GM12878 (cell line): Measurements from ENCODE around the gene PREX1. TPM values are rescaled to one million over a fixed set of nuclear protein-coding genes. Genes with fewer than 3 reads are reported as not detected.

Experiments
- ATAC-seq: fragments of 200-7000 bp; cut with Tn5 transposase; 3 replicates; pipeline ENCODE4 v1.9.1; 2020; ENCODE audit warnings: mild to moderate bottlenecking, moderate library complexity
- BruUV-seq: library from RNA; stranded (reverse); fragments of 400-500 nt; replicated peaks from 2 replicates; lab custom pipeline; 2021; lab: Mats Ljungman, UMichigan
- CTCF ChIA-PET: fragments of 300-600 bp; sonication (Branson Sonifier 250); formaldehyde crosslinking; extraction: SDS; loops from one replicate; lab custom pipeline; 2021; ENCODE audit warnings: inconsistent platforms; lab: Yijun Ruan, JAX
- POLR2A ChIA-PET: fragments of 350-600 bp; formaldehyde crosslinking; extraction: SDS; loops from one replicate; lab custom pipeline; 2021; ENCODE audit warnings: inconsistent platforms; lab: Charles Lee
- RAD21 ChIA-PET: fragments of 300-600 bp; sonication (Branson Sonifier 250); formaldehyde crosslinking; loops from one replicate; lab custom pipeline; 2023; ENCODE audit warnings: antibody characterized with exemption; ENCODE audit not compliant: unreplicated experiment; lab: Charles Lee
- SMC1A ChIA-PET: fragments of 300-600 bp; sonication (Branson Sonifier 250); formaldehyde crosslinking; loops from one replicate; lab custom pipeline; 2023; ENCODE audit not compliant: unreplicated experiment, uncharacterized antibody; lab: Charles Lee
- DNase-seq: peaks from one replicate; pipeline ENCODE4 v3.0.0-alpha.2; 2011; ENCODE audit warnings: low read depth, low spot score
- FAIRE-seq: peaks from 3 replicates; lab custom pipeline; 2011; peaks lifted over from hg19 to GRCh38; lab: Jason Lieb, UNC
- H2AFZ ChIP-seq: 2 replicates; pipeline ENCODE4 v1.6.0; 2011; ENCODE audit warnings: low read depth, low read length, control low read depth; ENCODE audit not compliant: control insufficient read depth
- H3K27ac ChIP-seq: 2 replicates; pipeline ENCODE4 v1.5.1; 2011; ENCODE audit warnings: control low read depth; ENCODE audit not compliant: control insufficient read depth, insufficient read depth
- H3K27me3 ChIP-seq, 2 experiments: replicated peaks in 1 of 2; 2 replicates each; pipeline versions ENCODE4 v1.6.0 to v1.6.1; 2011; ENCODE audit warnings: low read length in 1 of 2; ENCODE audit not compliant: control insufficient read depth in 2 of 2, insufficient read depth in 2 of 2
- H3K36me3 ChIP-seq, 2 experiments: 2 replicates each; pipeline ENCODE4 v1.5.1; 2011; ENCODE audit warnings: low read length in 1 of 2; ENCODE audit not compliant: control insufficient read depth in 2 of 2, insufficient read depth in 2 of 2
- H3K4me1 ChIP-seq: 2 replicates; pipeline ENCODE4 v1.6.1; 2011; ENCODE audit warnings: mild to moderate bottlenecking, low read length, moderate library complexity, mixed read lengths; ENCODE audit not compliant: control insufficient read depth, insufficient read depth
- H3K4me2 ChIP-seq: 2 replicates; pipeline ENCODE4 v1.6.0; 2011; ENCODE audit warnings: control low read depth; ENCODE audit not compliant: control insufficient read depth, insufficient read depth
- H3K4me3 ChIP-seq: fragments of 200-600 bp; sonication (generic); 2 replicates; pipeline ENCODE4 v1.5.1; 2016
- H3K79me2 ChIP-seq: 2 replicates; pipeline ENCODE4 v1.6.0; 2011; ENCODE audit warnings: low read length; ENCODE audit not compliant: control insufficient read depth, insufficient read depth
- H3K9ac ChIP-seq: 2 replicates; pipeline ENCODE4 v1.8.0; 2011; ENCODE audit warnings: low read length, control low read depth, mixed read lengths; ENCODE audit not compliant: control insufficient read depth, insufficient read depth
- H3K9me3 ChIP-seq: replicated peaks from 3 replicates; pipeline ENCODE4 v1.5.1; 2011; ENCODE audit warnings: mild to moderate bottlenecking, low read length; ENCODE audit not compliant: control insufficient read depth, insufficient read depth
- H4K20me1 ChIP-seq: 2 replicates; pipeline ENCODE4 v1.6.0; 2011; ENCODE audit not compliant: control insufficient read depth, insufficient read depth
- BCLAF1 ChIP-seq: fragments of 450-650 bp; IDR thresholded peaks from 2 replicates; pipeline ENCODE4 v1.6.1; 2017; ENCODE audit warnings: antibody characterized with exemption, mild to moderate bottlenecking, moderate library complexity
- CHD2 ChIP-seq: IDR thresholded peaks from 2 replicates; pipeline ENCODE4 v1.6.1; 2011; ENCODE audit warnings: low read depth, low read length, improper control_type of control experiment, borderline replicate concordance
- IKZF1 ChIP-seq: fragments of 450-650 bp; conservative IDR thresholded peaks from 2 replicates; pipeline ENCODE4 v1.6.1; 2017; ENCODE audit warnings: antibody characterized with exemption, mild to moderate bottlenecking
- KAT2A ChIP-seq: conservative IDR thresholded peaks from 2 replicates; pipeline ENCODE4 v1.6.1; 2011; ENCODE audit warnings: low read depth, low read length; ENCODE audit not compliant: control insufficient read depth
- MAX ChIP-seq: IDR thresholded peaks from 2 replicates; pipeline ENCODE4 v1.6.1; 2012; ENCODE audit warnings: low read depth, low read length, improper control_type of control experiment
- RBBP5 ChIP-seq: fragments of 200-600 bp; sonication (generic); conservative IDR thresholded peaks from 2 replicates; pipeline ENCODE4 v1.6.1; 2016
- SREBF2 ChIP-seq: IDR thresholded peaks from 2 replicates; pipeline ENCODE4 v1.6.1; 2012; ENCODE audit warnings: mild to moderate bottlenecking, low read length
- ZBTB11 ChIP-seq: fragments of 450-650 bp; formaldehyde crosslinking; IDR thresholded peaks from 2 replicates; pipeline ENCODE4 v1.5.0; 2022; ENCODE audit warnings: mild to moderate bottlenecking, missing genetic modification characterization
- ZBTB40 ChIP-seq: fragments of 450-650 bp; IDR thresholded peaks from 2 replicates; pipeline ENCODE4 v1.6.1; 2016; ENCODE audit warnings: mild to moderate bottlenecking, moderate library complexity, borderline replicate concordance
- ZNF24 ChIP-seq: fragments of 450-650 bp; IDR thresholded peaks from 2 replicates; pipeline ENCODE4 v1.6.1; 2017; ENCODE audit warnings: antibody characterized with exemption, mild to moderate bottlenecking
- ZSCAN29 ChIP-seq: fragments of 450-650 bp; IDR thresholded peaks from 2 replicates; pipeline ENCODE4 v1.6.1; 2017; ENCODE audit warnings: mild to moderate bottlenecking, moderate library complexity
- WGBS: methylation state at CpG from one replicate; pipeline ENCODE4 v1.1.6; 2016; ENCODE audit warnings: low lambda C conversion rate; ENCODE audit not compliant: insufficient replicate concordance, insufficient coverage; ENCODE audit errors: missing lambda C conversion rate; 5-methylcytosine and 5-hydroxymethylcytosine counted together
- in situ Hi-C: fragments of 300-500 bp; cut with MboI; formaldehyde crosslinking; loops from 9 replicates; pipeline ENCODE4 v1.14.3; 2018; ENCODE audit warnings: mixed read lengths
- intact Hi-C: fragments of 100-400 bp; cut with micrococcal nuclease; formaldehyde crosslinking; loops from one replicate; pipeline ENCODE4 v1.14.2; 2022; ENCODE audit not compliant: unreplicated experiment
- polyA plus RNA-seq, 11 experiments: library from polyadenylated mRNA; depleted of rRNA in 4 of 11; unstranded in 6 of 11; stranded (reverse) in 5 of 11; fragments of >200 nt; fragmentation: Nextera tagmentation in 4 of 11; fragmentation: Illumina TruSeq in 1 of 11; extraction: Ambion mirVana in 4 of 11; extraction: Trizol in 1 of 11; gene quantifications; 1 replicate in 1 of 11; 2 replicates in 10 of 11; pipeline versions ENCODE4 v1.2.1 to v1.2.3, GENCODE V29; 2011 to 2016; ENCODE audit warnings: inconsistent platforms in 2 of 11, missing spikeins in 2 of 11, low read depth in 1 of 11
- total RNA-seq, 4 experiments: library from RNA; depleted of rRNA in 3 of 4; stranded (reverse); fragments of >200 nt in 3 of 4; fragmentation: Illumina TruSeq in 1 of 4; extraction: Trizol in 1 of 4; gene quantifications; 2 replicates each; pipeline versions ENCODE4 v1.2.1 to v1.2.3, GENCODE V29; 2013 to 2021

The PREX1 gene
- total and polyA plus RNA-seq, 10 of the 15 experiments (the other 5 are each of a cell fraction or from before 2014, with no cell fraction given), result 2.6 to 114 (median 38.9) TPM

GRCh38 chr20:48730977-48731376 is 96.8 kb downstream of the PREX1 start:
- peaks cover 31 to 46% of the 10 kb centered on the region in 2 experiments for H3K36me3 ChIP-seq
- H3K4me2 ChIP-seq, result no peak overlapping the region
- H4K20me1 ChIP-seq, result no peaks in the 10 kb centered on the region
- in situ Hi-C loops (no loop called here), intact Hi-C loops (no loop called here)
- no peaks in the 10 kb centered on the region for H3K4me1 ChIP-seq
- 89% methylated on average over 3 of the region's 3 CpGs for WGBS
- no peak overlapping the region for H2AFZ ChIP-seq
- ChIA-PET POLR2A (interaction anchor here (0.6 kb wide), 1 partner anchor 118 kb away, joined by 3 read pairs; no protein-coding TSS in a partner anchor), SMC1A (no interaction called here), CTCF (interaction anchor here (1.2 kb wide), 1 partner anchor 169 kb away, joined by 3 read pairs; no protein-coding TSS in a partner anchor), RAD21 (no interaction called here)
- no peak overlapping the region for H3K9ac ChIP-seq
- peaks cover 6% of the 10 kb centered on the region; the same call in 1 of the 2 replicates for H3K79me2 ChIP-seq
- H3K9me3 ChIP-seq, result no peaks in the 10 kb centered on the region; the same call in 2 of the 3 replicates
- BruUV-seq, result no TSS peak
- DNase-seq (no peak), ATAC-seq (no peak), FAIRE-seq (no peak)
- no peak overlapping the region for H3K27ac ChIP-seq
- no peak overlapping the region for H3K4me3 ChIP-seq
- TF ChIP-seq MAX, result no peak
- TF ChIP-seq ZBTB11 (CRISPR knock-in tag), result no peak
- TF ChIP-seq CHD2, result no peak
- no peak for TF ChIP-seq ZNF24
- no peak for TF ChIP-seq IKZF1
- no peak for TF ChIP-seq BCLAF1
- TF ChIP-seq KAT2A, result no peak
- no peak for TF ChIP-seq RBBP5
- no peak for TF ChIP-seq SREBF2
- no peak for TF ChIP-seq ZBTB40
- no peak for TF ChIP-seq ZSCAN29
- H3K27me3 ChIP-seq, result no peaks in the 10 kb centered on the region
